ENCODE measurements around the gene NEDD4.
"Not testable (repeated sequence)": the region's sequence is repeated elsewhere in the genome, so short reads cannot be mapped to it uniquely, and the experiment has no call there.

NEDD4 gene

GRCh38 chr15:55827955-55828354, 165.5 kb downstream of the NEDD4 start:
- no peak overlapping the region for H3K4me3 ChIP-seq (ENCODE audit: low read depth, low read length)
- DNase-seq (ENCODE audit: low read depth), result no peak
- TF ChIP-seq CTCF (IDR thresholded peaks at IDR 0.05; ENCODE audit: control insufficient read depth, extremely low read depth, insufficient read depth), result no peak

GRCh38 chr15:55827204-55827603, 166.2 kb downstream of the NEDD4 start:
- no peak for TF ChIP-seq CTCF (IDR thresholded peaks at IDR 0.05; ENCODE audit: control insufficient read depth, extremely low read depth, insufficient read depth)
- no peak overlapping the region for H3K4me3 ChIP-seq (ENCODE audit: low read depth, low read length)
- no peak for DNase-seq (ENCODE audit: low read depth)

GRCh38 chr15:55824857-55825613, 168.4 kb downstream of the NEDD4 start:
- DNase-seq (ENCODE audit: low read depth), result peak; percentile 14
- H3K4me3 ChIP-seq (ENCODE audit: low read depth, low read length), result no peak overlapping the region
- TF ChIP-seq CTCF (IDR thresholded peaks at IDR 0.05; ENCODE audit: control insufficient read depth, extremely low read depth, insufficient read depth), result 0 out of 2 replicates have a peak, but pooled peaks have one; percentile 11

GRCh38 chr15:55823699-55824340, 169.6 kb downstream of the NEDD4 start:
- TF ChIP-seq CTCF (IDR thresholded peaks at IDR 0.05; ENCODE audit: control insufficient read depth, extremely low read depth, insufficient read depth), result no peak
- DNase-seq (ENCODE audit: low read depth), result no peak
- H3K4me3 ChIP-seq (ENCODE audit: low read depth, low read length), result no peak overlapping the region

- DNase-seq (ENCODE audit: low read depth), result peak; percentile 7
- TF ChIP-seq CTCF (IDR thresholded peaks at IDR 0.05; ENCODE audit: control insufficient read depth, extremely low read depth, insufficient read depth), result no peak
- H3K4me3 ChIP-seq (ENCODE audit: low read depth, low read length), result no peak overlapping the region
Observed at GRCh38 chr15:55823191-55823670, 170.2 kb downstream of the NEDD4 start.

- DNase-seq (ENCODE audit: low read depth); H3K4me3 ChIP-seq (ENCODE audit: low read depth, low read length): not testable (repeated sequence)
Observed at GRCh38 chr15:55821740-55822139, 171.7 kb downstream of the NEDD4 start.

GRCh38 chr15:55820043-55820442, 173.4 kb downstream of the NEDD4 start:
- TF ChIP-seq CTCF (IDR thresholded peaks at IDR 0.05; ENCODE audit: control insufficient read depth, extremely low read depth, insufficient read depth), result no peak
- no peak overlapping the region for H3K4me3 ChIP-seq (ENCODE audit: low read depth, low read length)
- no peak for DNase-seq (ENCODE audit: low read depth)

All from LNCaP clone FGC (cell line).